A549 (cell line): ENCODE measurements around the gene MMP24OS. TPM values are rescaled to one million over a fixed set of nuclear protein-coding genes. Genes with fewer than 3 reads are reported as not detected.

Experiments
- ATAC-seq, 2 experiments: fragments of 200-7000 bp in 1 of 2; fragments of >200 bp in 1 of 2; cut with Nextera tagmentation in 1 of 2; cut with Tn5 transposase in 1 of 2; 3 replicates each; pipeline versions ENCODE4 v1.8.0 to v1.9.1; 2018 to 2020; ENCODE audit warnings: mild to moderate bottlenecking in 1 of 2, moderate library complexity in 1 of 2
- CTCF ChIA-PET: fragments of 300-600 bp; sonication (Branson Sonifier 250); formaldehyde crosslinking; extraction: SDS; loops from one replicate; lab custom pipeline; 2021; ENCODE audit warnings: antibody characterized with exemption, inconsistent platforms; lab: Yijun Ruan, JAX
- POLR2A ChIA-PET: fragments of 350-600 bp; formaldehyde crosslinking; extraction: SDS; loops from one replicate; lab custom pipeline; 2021; ENCODE audit warnings: antibody characterized with exemption, inconsistent platforms; lab: Yijun Ruan, JAX
- DNase-seq, 2 experiments: peaks; one replicate each; pipeline versions ENCODE4 v3.0.0 to v3.0.0-alpha.2; 2011 to 2016; ENCODE audit warnings: low read depth in 1 of 2, low spot score in 1 of 2
- FAIRE-seq: peaks from 2 replicates; lab custom pipeline; 2011; peaks lifted over from hg19 to GRCh38; lab: Jason Lieb, UNC
- H3K27ac ChIP-seq, 2 experiments: fragments of >200 bp; sonication (Bioruptor Twin); formaldehyde crosslinking; 3 replicates each; pipeline ENCODE4 v1.5.1; 2016 to 2017
- H3K4me1 ChIP-seq: fragments of >200 bp; sonication (Bioruptor Twin); formaldehyde crosslinking; 3 replicates; pipeline ENCODE4 v1.6.1; 2016
- H3K4me2 ChIP-seq: fragments of >200 bp; sonication (Bioruptor Twin); formaldehyde crosslinking; 3 replicates; pipeline ENCODE4 v1.6.1; 2016
- H3K4me3 ChIP-seq: fragments of >200 bp; sonication (Bioruptor Twin); formaldehyde crosslinking; 3 replicates; pipeline ENCODE4 v1.5.1; 2016
- H3K9me3 ChIP-seq: fragments of >200 bp; sonication (Bioruptor Twin); formaldehyde crosslinking; 3 replicates; pipeline ENCODE4 v1.6.1; 2016
- BHLHE40 ChIP-seq: IDR thresholded peaks from 2 replicates; pipeline ENCODE4 v1.6.1; 2012; ENCODE audit warnings: low read depth, low read length, inconsistent platforms
- CBX2 ChIP-seq: fragments of 200-600 bp; sonication (generic); IDR thresholded peaks from 2 replicates; pipeline ENCODE4 v1.6.1; 2016; ENCODE audit warnings: low read depth, mild to moderate bottlenecking, borderline replicate concordance
- EHMT2 ChIP-seq: fragments of 200-600 bp; sonication (generic); IDR thresholded peaks from 2 replicates; pipeline ENCODE4 v1.6.1; 2016; ENCODE audit warnings: antibody characterized with exemption, low read depth, mild to moderate bottlenecking, moderate library complexity
- FOSB ChIP-seq: fragments of 250-450 bp; sonication (Bioruptor Pico); IDR thresholded peaks from 2 replicates; pipeline ENCODE4 v1.5.0; 2020; ENCODE audit warnings: mild to moderate bottlenecking, moderate library complexity
- FOXS1 ChIP-seq: fragments of 250-450 bp; sonication (Bioruptor Pico); IDR thresholded peaks from 2 replicates; pipeline ENCODE4 v1.5.0; 2020; ENCODE audit warnings: mild to moderate bottlenecking, moderate library complexity
- HDAC2 ChIP-seq: fragments of 200-600 bp; sonication (generic); IDR thresholded peaks from 2 replicates; pipeline ENCODE4 v1.6.1; 2016
- HES2 ChIP-seq: fragments of >200 bp; sonication (Bioruptor Twin); formaldehyde crosslinking; IDR thresholded peaks from 2 replicates; pipeline ENCODE4 v1.6.1; 2016
- HOXA7 ChIP-seq: fragments of 250-450 bp; sonication (Bioruptor Pico); IDR thresholded peaks from 2 replicates; pipeline ENCODE4 v1.5.0; 2020; ENCODE audit warnings: mild to moderate bottlenecking, moderate library complexity
- HOXB5 ChIP-seq: fragments of 250-450 bp; sonication (Bioruptor Pico); IDR thresholded peaks from 2 replicates; pipeline ENCODE4 v1.5.0; 2020; ENCODE audit warnings: mild to moderate bottlenecking, moderate library complexity
- JUN ChIP-seq, 2 experiments: fragments of >200 bp; sonication (Bioruptor Twin); formaldehyde crosslinking; IDR thresholded peaks; 2 replicates in 1 of 2; 3 replicates in 1 of 2; pipeline ENCODE4 v1.6.1; 2016 to 2017
- JUNB ChIP-seq: fragments of >200 bp; sonication (Bioruptor Twin); formaldehyde crosslinking; IDR thresholded peaks from 2 replicates; pipeline ENCODE4 v1.6.1; 2016
- KDM1A ChIP-seq: fragments of 200-600 bp; sonication (generic); IDR thresholded peaks from 2 replicates; pipeline ENCODE4 v1.6.1; 2016; ENCODE audit warnings: low read depth, mild to moderate bottlenecking
- MAZ ChIP-seq: fragments of 150-350 bp; IDR thresholded peaks from 2 replicates; pipeline ENCODE4 v1.6.1; 2014; ENCODE audit warnings: antibody characterized with exemption, low read depth, low read length, borderline replicate concordance
- NFE2L2 ChIP-seq: fragments of 150-350 bp; conservative IDR thresholded peaks from 2 replicates; pipeline ENCODE4 v1.6.1; 2014; ENCODE audit warnings: low read length
- NPAS2 ChIP-seq: fragments of 250-450 bp; sonication (Bioruptor Pico); IDR thresholded peaks from 2 replicates; pipeline ENCODE4 v1.8.0; 2022; ENCODE audit warnings: mild to moderate bottlenecking, moderate library complexity, borderline replicate concordance
- RAD21 ChIP-seq, 2 experiments: fragments of >200 bp in 1 of 2; sonication (Bioruptor Twin) in 1 of 2; formaldehyde crosslinking in 1 of 2; IDR thresholded peaks in 1 of 2; conservative IDR thresholded peaks in 1 of 2; 2 replicates in 1 of 2; 3 replicates in 1 of 2; pipeline ENCODE4 v1.6.1; 2012 to 2018; ENCODE audit warnings: inconsistent platforms in 1 of 2
- RFX5 ChIP-seq: fragments of 450-650 bp; IDR thresholded peaks from 2 replicates; pipeline ENCODE4 v1.7.1; 2014; ENCODE audit warnings: antibody characterized with exemption, mild to moderate bottlenecking, moderate library complexity
- RNF2 ChIP-seq: fragments of 200-600 bp; sonication (generic); IDR thresholded peaks from 2 replicates; pipeline ENCODE4 v1.6.1; 2016; ENCODE audit warnings: low read depth, mild to moderate bottlenecking, antibody characterized with exemption, moderate library complexity, borderline replicate concordance
- SMC3 ChIP-seq: fragments of >200 bp; sonication (Bioruptor Twin); formaldehyde crosslinking; IDR thresholded peaks from 3 replicates; pipeline ENCODE4 v1.6.1; 2018; ENCODE audit warnings: inconsistent platforms
- TFCP2L1 ChIP-seq: fragments of 250-450 bp; sonication (Bioruptor Pico); IDR thresholded peaks from 2 replicates; pipeline ENCODE4 v1.5.0; 2021; ENCODE audit warnings: mild to moderate bottlenecking
- ZC3H11A ChIP-seq: fragments of 450-650 bp; IDR thresholded peaks from 2 replicates; pipeline ENCODE4 v1.6.1; 2014; ENCODE audit warnings: antibody characterized with exemption, mild to moderate bottlenecking
- ZNF302 ChIP-seq: fragments of 250-450 bp; sonication (Bioruptor Pico); IDR thresholded peaks from 2 replicates; pipeline ENCODE4 v1.9.0; 2021; ENCODE audit warnings: inconsistent platforms, mild to moderate bottlenecking, moderate library complexity
- ZSCAN20 ChIP-seq: fragments of 250-450 bp; sonication (Bioruptor Pico); IDR thresholded peaks from 2 replicates; pipeline ENCODE4 v1.8.0; 2022; ENCODE audit warnings: mild to moderate bottlenecking, moderate library complexity
- WGBS: methylation state at CpG from one replicate; pipeline ENCODE4 v1.1.6; 2017; ENCODE audit errors: missing lambda C conversion rate; 5-methylcytosine and 5-hydroxymethylcytosine counted together
- polyA plus RNA-seq, 4 experiments: library from polyadenylated mRNA; depleted of rRNA in 3 of 4; stranded (reverse); fragments of >200 nt; fragmentation: RNase III in 1 of 4; extraction: RNeasy Plus Mini Kit Qiagen cat#74134 plus additional on column Dnase treatment in 1 of 4; gene quantifications; 2 replicates in 3 of 4; 3 replicates in 1 of 4; pipeline ENCODE4 v1.2.3, GENCODE V29; 2011 to 2017
- TF ChIP-seq, protein P1 (sequence below): fragments of >200 bp; sonication (Bioruptor Twin); formaldehyde crosslinking; IDR thresholded peaks from 3 replicates; pipeline ENCODE4 v1.5.1; 2016
- TF ChIP-seq, protein P2 (sequence below): IDR thresholded peaks from 2 replicates; pipeline ENCODE4 v1.6.1; 2012; ENCODE audit warnings: low read depth, borderline replicate concordance
- TF ChIP-seq, protein P3 (sequence below): IDR thresholded peaks from 2 replicates; pipeline ENCODE4 v1.6.1; 2012

MMP24OS gene
- polyA plus RNA-seq, 2 of the 4 experiments (the other 2 are of a cell fraction), result 13.6 to 40.5 TPM

DNA sequence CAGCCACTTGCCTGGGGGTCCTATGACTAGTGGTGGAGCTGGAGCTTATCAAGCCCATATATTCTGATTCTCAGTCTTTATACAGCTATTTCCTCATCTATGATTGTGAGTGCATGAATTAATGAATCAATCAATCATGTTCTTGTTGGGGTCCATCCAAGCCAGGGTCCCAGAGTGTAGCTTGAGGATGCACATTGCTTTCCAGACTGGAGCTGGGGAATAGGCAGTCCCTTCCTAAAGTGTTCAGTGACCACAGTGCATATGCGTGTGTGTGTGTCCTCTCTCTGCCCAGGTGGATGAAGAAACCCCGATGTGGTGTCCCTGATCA lies 26.3 kb downstream of the MMP24OS start:
- DNase-seq (no peak), FAIRE-seq (no peak), ATAC-seq (no peak)
- TF ChIP-seq ZNF302 (CRISPR knock-in tag) (no peak), FOSB (CRISPR knock-in tag) (no peak), BHLHE40 (no peak), RAD21 (conservative IDR thresholded peaks at IDR 0.05 in 1 of 2, IDR thresholded peaks at IDR 0.05 in 1 of 2) (no peak), HOXB5 (CRISPR knock-in tag) (no peak), KDM1A (no peak), TFCP2L1 (no peak), ZC3H11A (no peak), HDAC2 (no peak), CBX2 (no peak), ZSCAN20 (CRISPR knock-in tag) (no peak), RFX5 (no peak)
- TF ChIP-seq, protein P1, sequence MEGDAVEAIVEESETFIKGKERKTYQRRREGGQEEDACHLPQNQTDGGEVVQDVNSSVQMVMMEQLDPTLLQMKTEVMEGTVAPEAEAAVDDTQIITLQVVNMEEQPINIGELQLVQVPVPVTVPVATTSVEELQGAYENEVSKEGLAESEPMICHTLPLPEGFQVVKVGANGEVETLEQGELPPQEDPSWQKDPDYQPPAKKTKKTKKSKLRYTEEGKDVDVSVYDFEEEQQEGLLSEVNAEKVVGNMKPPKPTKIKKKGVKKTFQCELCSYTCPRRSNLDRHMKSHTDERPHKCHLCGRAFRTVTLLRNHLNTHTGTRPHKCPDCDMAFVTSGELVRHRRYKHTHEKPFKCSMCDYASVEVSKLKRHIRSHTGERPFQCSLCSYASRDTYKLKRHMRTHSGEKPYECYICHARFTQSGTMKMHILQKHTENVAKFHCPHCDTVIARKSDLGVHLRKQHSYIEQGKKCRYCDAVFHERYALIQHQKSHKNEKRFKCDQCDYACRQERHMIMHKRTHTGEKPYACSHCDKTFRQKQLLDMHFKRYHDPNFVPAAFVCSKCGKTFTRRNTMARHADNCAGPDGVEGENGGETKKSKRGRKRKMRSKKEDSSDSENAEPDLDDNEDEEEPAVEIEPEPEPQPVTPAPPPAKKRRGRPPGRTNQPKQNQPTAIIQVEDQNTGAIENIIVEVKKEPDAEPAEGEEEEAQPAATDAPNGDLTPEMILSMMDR, result no peak
- CTCF ChIA-PET, result interaction anchor here (0.7 to 2.3 kb wide), 5 partner anchors 10 to 106 kb away, joined by 3 to 5 read pairs (median 3); no protein-coding TSS in a partner anchor
- WGBS, result 77% methylated on average over 2 of the region's 2 CpGs
- Histone ChIP-seq H3K4me2 (no peak overlapping the region), H3K4me1 (peaks cover 39% of the 10 kb centered on the region), H3K4me3 (no peak overlapping the region), H3K27ac (peak overlapping the region; percentile 36 to 77; a peak in 4 of 6 replicates), H3K9me3 (no peaks in the 10 kb centered on the region)
- POLR2A ChIA-PET, result no interaction called here

DNA sequence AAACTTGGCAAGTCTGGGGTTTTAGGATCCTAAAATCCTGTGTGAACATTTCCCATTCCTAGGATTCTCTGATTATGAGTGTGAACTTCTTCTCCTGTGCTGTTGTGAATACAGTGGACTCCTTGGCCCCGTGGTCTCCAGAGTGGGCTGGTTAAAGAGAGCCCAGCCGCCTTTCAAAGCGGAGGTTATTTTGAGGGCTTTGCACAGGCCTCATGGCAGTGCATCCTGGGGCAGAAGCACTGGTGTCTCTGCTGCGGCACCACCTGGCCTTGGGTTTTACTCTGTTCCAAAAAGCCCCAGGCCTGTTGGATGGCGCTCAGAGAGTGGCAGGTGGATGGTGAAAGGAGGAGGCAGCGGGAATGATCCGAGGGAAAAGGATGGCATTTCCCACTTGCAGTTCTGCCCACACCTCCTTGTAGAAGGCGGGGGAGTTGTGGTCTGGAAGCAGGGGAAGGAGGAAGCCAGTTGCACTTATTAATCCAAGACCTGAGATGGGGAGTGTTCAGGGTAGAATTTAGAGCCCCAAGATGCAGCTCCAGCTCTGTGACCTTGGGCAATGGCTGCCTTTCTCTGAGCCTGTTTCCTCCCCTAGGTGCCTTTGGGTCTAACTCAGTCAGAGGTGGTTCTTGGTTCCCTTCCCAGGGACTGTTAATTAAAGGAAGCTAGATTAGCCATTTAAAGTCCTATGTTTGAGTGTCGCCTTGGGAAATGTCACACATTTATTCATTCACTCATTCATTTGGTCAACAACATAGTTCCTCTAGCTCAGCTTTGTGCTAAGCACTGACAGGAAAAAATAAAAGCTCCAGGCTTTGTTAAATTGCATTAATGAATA lies 29.1 kb downstream of the MMP24OS start:
- TF ChIP-seq MAZ (no peak), EHMT2 (no peak), FOXS1 (CRISPR knock-in tag) (no peak), RNF2 (no peak), HDAC2 (no peak), NPAS2 (no peak)
- TF ChIP-seq, protein P2, sequence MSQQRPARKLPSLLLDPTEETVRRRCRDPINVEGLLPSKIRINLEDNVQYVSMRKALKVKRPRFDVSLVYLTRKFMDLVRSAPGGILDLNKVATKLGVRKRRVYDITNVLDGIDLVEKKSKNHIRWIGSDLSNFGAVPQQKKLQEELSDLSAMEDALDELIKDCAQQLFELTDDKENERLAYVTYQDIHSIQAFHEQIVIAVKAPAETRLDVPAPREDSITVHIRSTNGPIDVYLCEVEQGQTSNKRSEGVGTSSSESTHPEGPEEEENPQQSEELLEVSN, result no peak
- WGBS, result 81% methylated on average over 9 of the region's 9 CpGs
- Histone ChIP-seq H3K27ac (peak overlapping the region; percentile 29 to 74; a peak in 3 of 6 replicates), H3K9me3 (no peaks in the 10 kb centered on the region), H3K4me1 (peaks cover 37% of the 10 kb centered on the region), H3K4me3 (no peak overlapping the region), H3K4me2 (no peak overlapping the region)
- POLR2A ChIA-PET, result interaction anchor here (1.3 kb wide), 1 partner anchor 14 kb away, joined by 5 read pairs; no protein-coding TSS in a partner anchor
- DNase-seq (no peak), ATAC-seq (peak in 1 of 2 experiments; percentile 23; a peak in 2 of 6 replicates), FAIRE-seq (no peak)
- CTCF ChIA-PET, result interaction anchor here (0.7 to 1.7 kb wide), 9 partner anchors 9 to 104 kb away, joined by 3 to 8 read pairs (median 3); no protein-coding TSS in a partner anchor

DNA sequence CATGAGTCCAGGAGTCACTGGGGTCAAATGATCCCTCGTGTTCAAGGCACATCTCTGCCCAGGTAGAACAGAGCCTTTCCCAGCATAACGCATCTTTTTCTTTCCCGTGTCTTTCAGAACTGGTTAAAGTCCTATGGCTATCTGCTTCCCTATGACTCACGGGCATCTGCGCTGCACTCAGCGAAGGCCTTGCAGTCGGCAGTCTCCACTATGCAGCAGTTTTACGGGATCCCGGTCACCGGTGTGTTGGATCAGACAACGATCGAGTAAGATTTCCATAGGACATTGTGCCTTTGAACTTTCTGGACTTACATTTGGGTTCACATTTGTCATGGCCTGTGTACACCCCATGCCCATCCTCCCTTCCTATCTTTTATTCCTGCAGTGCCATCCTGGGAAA lies 31.2 kb downstream of the MMP24OS start:
- Histone ChIP-seq H3K4me1 (peaks cover 21% of the 10 kb centered on the region), H3K9me3 (no peaks in the 10 kb centered on the region), H3K4me2 (no peak overlapping the region), H3K27ac (peak overlapping the region in 1 of 2 experiments; percentile 74; a peak in 2 of 6 replicates), H3K4me3 (no peak overlapping the region)
- ChIA-PET POLR2A (no interaction called here), CTCF (interaction anchor here (1.7 kb wide), 1 partner anchor 38 kb away, joined by 6 read pairs; no protein-coding TSS in a partner anchor)
- 96% methylated on average over 12 of the region's 12 CpGs for WGBS
- no peak for DNase-seq
- no peak for FAIRE-seq
- TF ChIP-seq HOXA7 (CRISPR knock-in tag) (no peak), HES2 (no peak), EHMT2 (no peak), JUN (IDR thresholded peaks at IDR 0.05) (no peak), SMC3 (no peak), NFE2L2 (no peak), JUNB (no peak), NPAS2 (no peak)
- TF ChIP-seq, protein P1, result no peak
- TF ChIP-seq, protein P2, result no peak
- TF ChIP-seq, protein P3, sequence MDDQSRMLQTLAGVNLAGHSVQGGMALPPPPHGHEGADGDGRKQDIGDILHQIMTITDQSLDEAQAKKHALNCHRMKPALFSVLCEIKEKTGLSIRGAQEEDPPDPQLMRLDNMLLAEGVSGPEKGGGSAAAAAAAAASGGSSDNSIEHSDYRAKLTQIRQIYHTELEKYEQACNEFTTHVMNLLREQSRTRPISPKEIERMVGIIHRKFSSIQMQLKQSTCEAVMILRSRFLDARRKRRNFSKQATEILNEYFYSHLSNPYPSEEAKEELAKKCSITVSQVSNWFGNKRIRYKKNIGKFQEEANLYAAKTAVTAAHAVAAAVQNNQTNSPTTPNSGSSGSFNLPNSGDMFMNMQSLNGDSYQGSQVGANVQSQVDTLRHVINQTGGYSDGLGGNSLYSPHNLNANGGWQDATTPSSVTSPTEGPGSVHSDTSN, result no peak
- ATAC-seq, result no peak
